Measurements from ENCODE around the gene C12orf57. TPM values are rescaled to one million over a fixed set of nuclear protein-coding genes. Genes with fewer than 3 reads are reported as not detected.

Gene C12orf57
- total and polyA plus RNA-seq, 2 experiments from 2014 or later: 204 to 262 TPM

GRCh38 chr12:6964605-6965025 lies 20.8 kb downstream of the C12orf57 start:
- H3K27me3 Mint-ChIP-seq (ENCODE audit: insufficient read depth, low read depth, poor library complexity): peaks cover 25% of the 10 kb centered on the region
- peak overlapping the region; percentile 93 for H3K27ac Mint-ChIP-seq
- peaks cover 59% of the 10 kb centered on the region for H3K4me1 Mint-ChIP-seq
- Histone ChIP-seq H3K4me1 (ENCODE audit: insufficient read depth) (peaks cover 48% of the 10 kb centered on the region), H3K4me2 (peak overlapping the region; percentile 98), H3K27ac (ENCODE audit: low read depth) (peak overlapping the region; percentile 98), H2AFZ (no peak overlapping the region), H4K20me1 (replicated peaks; ENCODE audit: insufficient read depth) (peaks cover 7% of the 10 kb centered on the region; the same call in 1 of the 2 replicates), H3K4me3 (peak overlapping the region; percentile 95), H3K9me2 (ENCODE audit: insufficient read depth) (no peaks in the 10 kb centered on the region), H3K27me3 (ENCODE audit: insufficient read depth) (no peaks in the 10 kb centered on the region), H3K79me2 (replicated peaks; ENCODE audit: insufficient read depth) (peaks cover 42% of the 10 kb centered on the region), H3F3A (replicated peaks; ENCODE audit: low read depth) (peaks cover 65% of the 10 kb centered on the region), H3K36me3 (ENCODE audit: insufficient read depth) (peaks cover 31% of the 10 kb centered on the region)
- ATAC-seq (no peak), DNase-seq (ENCODE audit: low spot score) (no peak)
- peaks cover 56% of the 10 kb centered on the region for H3K36me3 Mint-ChIP-seq (ENCODE audit: low read depth)
- no peaks in the 10 kb centered on the region for H3K9me3 Mint-ChIP-seq
- peak overlapping the region; percentile 86 for H3K4me3 Mint-ChIP-seq
- no peak for TF ChIP-seq POLR2AphosphoS5 (IDR thresholded peaks at IDR 0.05; ENCODE audit: low read depth)
- TF ChIP-seq EZH2 (IDR thresholded peaks at IDR 0.05; ENCODE audit: low read depth, unreplicated experiment): no peak
- TF ChIP-seq ZNF114 (CRISPR knock-in tag; IDR thresholded peaks at IDR 0.05): no peak
- TF ChIP-seq ETS1 (IDR thresholded peaks at IDR 0.05): no peak
- no peak for TF ChIP-seq ZNF331 (CRISPR knock-in tag; IDR thresholded peaks at IDR 0.05; ENCODE audit: low read depth)
- TF ChIP-seq, protein P1, sequence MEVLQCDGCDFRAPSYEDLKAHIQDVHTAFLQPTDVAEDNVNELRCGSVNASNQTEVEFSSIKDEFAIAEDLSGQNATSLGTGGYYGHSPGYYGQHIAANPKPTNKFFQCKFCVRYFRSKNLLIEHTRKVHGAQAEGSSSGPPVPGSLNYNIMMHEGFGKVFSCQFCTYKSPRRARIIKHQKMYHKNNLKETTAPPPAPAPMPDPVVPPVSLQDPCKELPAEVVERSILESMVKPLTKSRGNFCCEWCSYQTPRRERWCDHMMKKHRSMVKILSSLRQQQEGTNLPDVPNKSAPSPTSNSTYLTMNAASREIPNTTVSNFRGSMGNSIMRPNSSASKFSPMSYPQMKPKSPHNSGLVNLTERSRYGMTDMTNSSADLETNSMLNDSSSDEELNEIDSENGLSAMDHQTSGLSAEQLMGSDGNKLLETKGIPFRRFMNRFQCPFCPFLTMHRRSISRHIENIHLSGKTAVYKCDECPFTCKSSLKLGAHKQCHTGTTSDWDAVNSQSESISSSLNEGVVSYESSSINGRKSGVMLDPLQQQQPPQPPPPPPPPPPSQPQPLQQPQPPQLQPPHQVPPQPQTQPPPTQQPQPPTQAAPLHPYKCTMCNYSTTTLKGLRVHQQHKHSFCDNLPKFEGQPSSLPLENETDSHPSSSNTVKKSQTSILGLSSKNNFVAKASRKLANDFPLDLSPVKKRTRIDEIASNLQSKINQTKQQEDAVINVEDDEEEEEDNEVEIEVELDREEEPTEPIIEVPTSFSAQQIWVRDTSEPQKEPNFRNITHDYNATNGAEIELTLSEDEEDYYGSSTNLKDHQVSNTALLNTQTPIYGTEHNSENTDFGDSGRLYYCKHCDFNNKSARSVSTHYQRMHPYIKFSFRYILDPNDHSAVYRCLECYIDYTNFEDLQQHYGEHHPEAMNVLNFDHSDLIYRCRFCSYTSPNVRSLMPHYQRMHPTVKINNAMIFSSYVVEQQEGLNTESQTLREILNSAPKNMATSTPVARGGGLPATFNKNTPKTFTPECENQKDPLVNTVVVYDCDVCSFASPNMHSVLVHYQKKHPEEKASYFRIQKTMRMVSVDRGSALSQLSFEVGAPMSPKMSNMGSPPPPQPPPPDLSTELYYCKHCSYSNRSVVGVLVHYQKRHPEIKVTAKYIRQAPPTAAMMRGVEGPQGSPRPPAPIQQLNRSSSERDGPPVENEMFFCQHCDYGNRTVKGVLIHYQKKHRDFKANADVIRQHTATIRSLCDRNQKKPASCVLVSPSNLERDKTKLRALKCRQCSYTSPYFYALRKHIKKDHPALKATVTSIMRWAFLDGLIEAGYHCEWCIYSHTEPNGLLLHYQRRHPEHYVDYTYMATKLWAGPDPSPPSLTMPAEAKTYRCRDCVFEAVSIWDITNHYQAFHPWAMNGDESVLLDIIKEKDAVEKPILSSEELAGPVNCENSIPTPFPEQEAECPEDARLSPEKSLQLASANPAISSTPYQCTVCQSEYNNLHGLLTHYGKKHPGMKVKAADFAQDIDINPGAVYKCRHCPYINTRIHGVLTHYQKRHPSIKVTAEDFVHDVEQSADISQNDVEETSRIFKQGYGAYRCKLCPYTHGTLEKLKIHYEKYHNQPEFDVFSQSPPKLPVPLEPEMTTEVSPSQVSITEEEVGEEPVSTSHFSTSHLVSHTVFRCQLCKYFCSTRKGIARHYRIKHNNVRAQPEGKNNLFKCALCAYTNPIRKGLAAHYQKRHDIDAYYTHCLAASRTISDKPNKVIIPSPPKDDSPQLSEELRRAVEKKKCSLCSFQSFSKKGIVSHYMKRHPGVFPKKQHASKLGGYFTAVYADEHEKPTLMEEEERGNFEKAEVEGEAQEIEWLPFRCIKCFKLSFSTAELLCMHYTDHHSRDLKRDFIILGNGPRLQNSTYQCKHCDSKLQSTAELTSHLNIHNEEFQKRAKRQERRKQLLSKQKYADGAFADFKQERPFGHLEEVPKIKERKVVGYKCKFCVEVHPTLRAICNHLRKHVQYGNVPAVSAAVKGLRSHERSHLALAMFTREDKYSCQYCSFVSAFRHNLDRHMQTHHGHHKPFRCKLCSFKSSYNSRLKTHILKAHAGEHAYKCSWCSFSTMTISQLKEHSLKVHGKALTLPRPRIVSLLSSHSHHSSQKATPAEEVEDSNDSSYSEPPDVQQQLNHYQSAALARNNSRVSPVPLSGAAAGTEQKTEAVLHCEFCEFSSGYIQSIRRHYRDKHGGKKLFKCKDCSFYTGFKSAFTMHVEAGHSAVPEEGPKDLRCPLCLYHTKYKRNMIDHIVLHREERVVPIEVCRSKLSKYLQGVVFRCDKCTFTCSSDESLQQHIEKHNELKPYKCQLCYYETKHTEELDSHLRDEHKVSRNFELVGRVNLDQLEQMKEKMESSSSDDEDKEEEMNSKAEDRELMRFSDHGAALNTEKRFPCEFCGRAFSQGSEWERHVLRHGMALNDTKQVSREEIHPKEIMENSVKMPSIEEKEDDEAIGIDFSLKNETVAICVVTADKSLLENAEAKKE (CRISPR knock-in tag; IDR thresholded peaks at IDR 0.05): no peak
- no peak for TF ChIP-seq NANOG (IDR thresholded peaks at IDR 0.05; ENCODE audit: borderline replicate concordance)
- no peak for TF ChIP-seq EZH2phosphoT487 (IDR thresholded peaks at IDR 0.05; ENCODE audit: unreplicated experiment)
- TF ChIP-seq, protein P2, sequence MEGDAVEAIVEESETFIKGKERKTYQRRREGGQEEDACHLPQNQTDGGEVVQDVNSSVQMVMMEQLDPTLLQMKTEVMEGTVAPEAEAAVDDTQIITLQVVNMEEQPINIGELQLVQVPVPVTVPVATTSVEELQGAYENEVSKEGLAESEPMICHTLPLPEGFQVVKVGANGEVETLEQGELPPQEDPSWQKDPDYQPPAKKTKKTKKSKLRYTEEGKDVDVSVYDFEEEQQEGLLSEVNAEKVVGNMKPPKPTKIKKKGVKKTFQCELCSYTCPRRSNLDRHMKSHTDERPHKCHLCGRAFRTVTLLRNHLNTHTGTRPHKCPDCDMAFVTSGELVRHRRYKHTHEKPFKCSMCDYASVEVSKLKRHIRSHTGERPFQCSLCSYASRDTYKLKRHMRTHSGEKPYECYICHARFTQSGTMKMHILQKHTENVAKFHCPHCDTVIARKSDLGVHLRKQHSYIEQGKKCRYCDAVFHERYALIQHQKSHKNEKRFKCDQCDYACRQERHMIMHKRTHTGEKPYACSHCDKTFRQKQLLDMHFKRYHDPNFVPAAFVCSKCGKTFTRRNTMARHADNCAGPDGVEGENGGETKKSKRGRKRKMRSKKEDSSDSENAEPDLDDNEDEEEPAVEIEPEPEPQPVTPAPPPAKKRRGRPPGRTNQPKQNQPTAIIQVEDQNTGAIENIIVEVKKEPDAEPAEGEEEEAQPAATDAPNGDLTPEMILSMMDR (conservative IDR thresholded peaks at IDR 0.05; ENCODE audit: low read depth in 2 of 2): no peak
- no peak for TF ChIP-seq STAT1 (IDR thresholded peaks at IDR 0.05; ENCODE audit: unreplicated experiment)
- no peak for TF ChIP-seq JUNB (IDR thresholded peaks at IDR 0.05; ENCODE audit: unreplicated experiment)
- TF ChIP-seq REST (IDR thresholded peaks at IDR 0.05; ENCODE audit: unreplicated experiment): no peak
- no peak for TF ChIP-seq CREB1 (CRISPR knock-in tag; IDR thresholded peaks at IDR 0.05; ENCODE audit: low read depth)
